A204.1 (cell line): Measurements from ENCODE around the gene RTCB.

Source experiments
- FAIRE-seq: peaks from 2 replicates; lab custom pipeline; 2012; peaks lifted over from hg19 to GRCh38; lab: Jason Lieb, UNC

Gene RTCB

DNA sequence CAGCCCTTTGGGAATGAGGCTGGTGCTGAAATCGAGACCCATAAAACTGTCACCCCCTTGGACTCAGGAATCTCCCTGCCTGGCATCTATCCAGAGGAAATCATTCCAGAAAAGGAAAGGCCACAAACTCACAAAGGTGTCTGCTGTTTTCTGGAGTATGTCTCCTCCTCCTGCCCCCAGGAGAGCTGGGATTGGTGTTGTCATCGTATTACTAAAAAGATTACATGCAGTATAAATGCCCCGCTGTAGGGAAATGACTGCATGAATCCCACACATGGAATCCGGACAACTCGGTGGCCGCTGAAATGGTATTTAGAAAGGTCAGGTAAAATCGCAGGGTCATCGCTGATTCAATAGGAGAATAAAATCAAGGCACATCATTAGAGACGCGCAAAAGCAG, 73.3 kb downstream of the RTCB start:
- FAIRE-seq = no peak
